ENCODE measurements around the gene RASGRP2.

Gene RASGRP2

GRCh38 chr11:64755681-64756361 lies 11.9 kb upstream of the RASGRP2 start:
- no peak for DNase-seq

GRCh38 chr11:64754919-64755662 lies 11.1 kb upstream of the RASGRP2 start:
- no peak for DNase-seq

DNA sequence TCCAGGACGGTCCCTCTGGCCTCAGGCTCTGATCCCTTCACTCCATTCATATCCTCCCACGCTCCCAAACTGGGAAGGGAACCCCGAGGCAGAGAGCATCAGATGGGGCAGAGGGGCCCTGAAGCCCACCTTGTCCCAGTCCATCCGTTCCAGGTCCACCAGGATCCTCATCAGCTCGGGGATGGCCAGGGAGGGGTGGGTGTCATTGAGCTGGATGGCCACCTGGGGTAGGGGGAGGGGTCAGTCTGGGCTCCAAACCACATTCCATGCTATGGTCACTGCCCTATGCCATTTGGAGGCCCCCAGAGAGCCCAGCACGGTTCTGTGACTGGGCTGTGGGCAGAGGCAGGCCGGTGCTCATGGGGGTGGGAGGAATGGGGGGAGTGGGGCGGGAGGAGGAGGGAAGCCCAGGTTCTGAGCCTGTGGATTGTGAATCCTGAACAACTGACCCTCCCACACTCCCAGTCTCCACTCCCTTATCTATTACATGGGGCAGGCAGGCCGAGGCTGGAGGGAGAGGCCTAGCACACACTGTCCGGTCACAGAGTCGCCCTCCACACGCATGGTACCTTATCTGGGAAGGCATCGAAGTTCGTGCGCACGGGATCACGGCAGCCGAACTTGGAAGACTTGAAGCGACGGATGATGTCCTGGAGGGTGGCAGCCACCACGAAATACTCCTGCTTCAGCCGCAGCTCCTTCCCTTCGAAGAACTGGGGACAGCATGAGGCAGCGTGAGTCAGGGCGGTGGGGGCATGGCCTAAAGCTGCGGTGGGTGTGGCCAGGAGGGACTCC lies 10.4 kb upstream of the RASGRP2 start:
- no peak for DNase-seq

- DNase-seq = no peak
These were observed 9.6 kb upstream of the RASGRP2 start for GRCh38 chr11:64753380-64754123.

GRCh38 chr11:64753019-64753379 lies 9.1 kb upstream of the RASGRP2 start:
- DNase-seq = no peak

DNA sequence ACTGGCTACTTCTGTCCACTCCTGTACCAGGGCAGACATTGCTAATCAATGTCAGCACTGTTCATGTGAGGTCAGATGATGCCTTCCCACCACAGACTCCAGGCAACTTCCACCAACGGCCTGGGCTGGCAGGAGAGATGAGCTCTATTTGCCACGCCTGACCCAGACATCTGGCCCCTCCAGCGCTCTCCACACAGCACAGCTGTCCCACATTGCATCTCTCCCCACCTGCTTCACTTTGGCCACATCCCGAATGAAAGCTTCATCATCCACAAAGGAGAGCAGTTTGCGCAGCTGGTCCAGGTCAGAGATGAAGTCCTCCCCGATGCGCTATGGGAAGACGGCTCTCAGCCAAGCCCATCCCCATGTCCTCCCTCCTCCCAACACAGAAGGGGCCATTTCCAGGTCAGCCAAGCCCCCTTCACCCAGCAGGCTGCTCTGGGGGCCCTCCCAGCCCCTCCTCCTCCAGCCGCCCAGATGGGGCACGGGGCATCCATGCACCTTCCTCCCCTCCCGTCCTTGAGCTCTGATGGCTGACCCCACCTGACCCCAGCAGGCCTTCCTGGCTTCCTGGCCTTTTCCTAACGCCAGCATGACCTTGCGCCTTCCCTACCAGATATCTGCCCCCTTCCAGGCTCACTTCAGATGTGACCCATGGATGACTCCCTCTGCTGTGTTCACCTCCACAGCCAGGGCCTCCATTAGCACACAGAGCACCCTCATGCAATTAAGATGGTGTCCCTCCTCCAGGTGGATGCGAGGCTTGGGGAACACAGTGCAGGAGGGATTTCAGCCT lies 8.4 kb upstream of the RASGRP2 start:
- DNase-seq = no peak

- DNase-seq = no peak
These were observed 7.6 kb upstream of the RASGRP2 start for GRCh38 chr11:64751580-64751979.

GRCh38 chr11:64751136-64751535 lies 7.2 kb upstream of the RASGRP2 start:
- no peak for DNase-seq

GRCh38 chr11:64750361-64751054 lies 6.6 kb upstream of the RASGRP2 start:
- DNase-seq = no peak

GRCh38 chr11:64747961-64748665 lies 4.2 kb upstream of the RASGRP2 start:
- peak; percentile 87 for DNase-seq

DNA sequence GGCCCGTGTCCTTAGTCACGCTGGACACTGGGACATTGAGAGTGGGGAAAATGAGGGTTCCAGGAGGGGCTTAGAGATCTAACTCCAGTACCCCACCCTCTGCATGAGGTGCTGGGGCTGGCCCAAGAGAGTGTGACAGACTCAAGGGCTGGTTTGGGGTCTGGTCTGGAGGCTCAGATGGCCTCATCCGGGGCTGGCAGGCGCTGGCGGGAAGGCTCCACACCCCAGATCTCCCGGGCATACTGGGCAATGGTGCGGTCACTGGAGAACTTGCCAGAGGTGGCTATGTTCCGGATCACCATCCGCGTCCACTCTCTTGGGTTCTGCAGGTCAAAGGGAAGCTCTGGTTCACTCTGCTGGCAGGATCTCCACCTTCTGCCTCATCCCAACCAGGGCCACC lies 2.5 kb upstream of the RASGRP2 start:
- DNase-seq = no peak

DNA sequence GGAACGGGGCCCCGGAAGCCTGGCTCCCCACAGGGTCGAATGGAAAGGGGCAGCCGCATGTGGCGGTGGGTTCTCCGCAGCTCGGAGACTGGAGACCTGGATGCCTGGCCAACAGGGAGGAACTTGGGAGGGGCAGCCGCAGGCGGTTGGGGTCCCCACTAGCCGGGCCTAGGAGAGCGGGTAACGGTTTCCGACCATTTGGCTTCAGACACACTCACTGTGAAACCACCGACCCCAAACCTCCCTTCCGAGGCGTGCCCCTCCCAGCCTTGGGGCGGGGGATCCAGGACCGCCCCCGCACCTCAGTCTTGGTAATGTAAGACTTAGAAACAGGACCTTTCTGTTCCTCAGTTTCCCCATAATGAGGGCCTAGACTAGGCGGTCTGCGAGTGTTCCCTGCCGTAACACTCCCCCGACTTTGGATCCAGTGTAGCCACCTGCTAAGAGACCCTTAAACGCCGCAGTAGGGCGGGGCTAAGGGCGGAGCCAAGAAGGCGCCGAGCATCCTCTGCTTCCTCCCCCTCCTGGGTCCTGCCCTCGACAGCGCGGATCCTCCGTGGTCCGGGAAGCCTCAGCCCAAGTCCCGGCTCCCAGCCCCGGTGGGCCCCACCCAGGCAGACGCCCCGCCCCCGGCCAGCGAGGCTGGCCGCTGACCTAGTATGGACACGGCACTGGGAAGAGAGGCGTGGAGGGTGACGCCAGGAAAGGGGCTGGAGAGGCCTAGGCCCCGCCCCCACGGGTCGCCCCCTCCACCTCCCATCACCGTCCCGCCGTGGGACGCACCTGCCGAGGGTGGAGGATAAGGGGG lies 1.8 kb upstream of the RASGRP2 start:
- peak; percentile 17 for DNase-seq

- DNase-seq = no peak
These were observed 1.2 kb upstream of the RASGRP2 start for GRCh38 chr11:64745189-64745520.

DNA sequence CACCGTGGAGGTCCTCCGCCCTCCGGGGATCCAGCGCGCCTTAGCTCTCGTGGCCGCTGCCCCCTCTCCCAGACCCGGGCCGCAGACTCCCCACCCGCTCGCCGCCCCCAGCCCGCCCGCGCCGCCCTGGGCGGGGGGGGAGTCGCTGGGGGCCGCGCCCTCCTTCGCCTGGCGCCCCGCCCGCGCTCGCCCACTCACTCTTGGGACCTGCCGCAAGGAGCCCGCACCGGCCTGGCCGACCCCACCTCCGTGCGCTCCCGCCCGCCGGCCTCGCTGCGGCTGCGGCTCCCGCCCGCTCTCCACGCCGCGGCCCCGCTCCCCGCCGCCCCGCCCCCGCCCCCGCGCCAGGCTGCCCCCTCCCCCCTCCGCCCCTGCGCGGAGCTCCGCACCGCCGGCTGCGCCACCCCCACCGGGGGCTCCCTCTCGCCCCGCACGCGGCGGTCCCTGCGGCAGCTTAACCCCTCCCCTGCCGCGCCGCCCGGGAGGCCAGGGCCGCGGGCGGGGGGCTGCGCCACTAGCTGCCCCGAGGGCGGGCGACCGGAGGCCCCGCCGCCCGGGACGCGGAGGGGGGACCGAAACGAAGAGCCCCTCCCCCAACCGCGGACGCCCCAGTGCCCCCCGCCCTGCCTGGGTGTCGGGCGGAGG lies 724 bp upstream of the RASGRP2 start:
- DNase-seq = no peak

DNA sequence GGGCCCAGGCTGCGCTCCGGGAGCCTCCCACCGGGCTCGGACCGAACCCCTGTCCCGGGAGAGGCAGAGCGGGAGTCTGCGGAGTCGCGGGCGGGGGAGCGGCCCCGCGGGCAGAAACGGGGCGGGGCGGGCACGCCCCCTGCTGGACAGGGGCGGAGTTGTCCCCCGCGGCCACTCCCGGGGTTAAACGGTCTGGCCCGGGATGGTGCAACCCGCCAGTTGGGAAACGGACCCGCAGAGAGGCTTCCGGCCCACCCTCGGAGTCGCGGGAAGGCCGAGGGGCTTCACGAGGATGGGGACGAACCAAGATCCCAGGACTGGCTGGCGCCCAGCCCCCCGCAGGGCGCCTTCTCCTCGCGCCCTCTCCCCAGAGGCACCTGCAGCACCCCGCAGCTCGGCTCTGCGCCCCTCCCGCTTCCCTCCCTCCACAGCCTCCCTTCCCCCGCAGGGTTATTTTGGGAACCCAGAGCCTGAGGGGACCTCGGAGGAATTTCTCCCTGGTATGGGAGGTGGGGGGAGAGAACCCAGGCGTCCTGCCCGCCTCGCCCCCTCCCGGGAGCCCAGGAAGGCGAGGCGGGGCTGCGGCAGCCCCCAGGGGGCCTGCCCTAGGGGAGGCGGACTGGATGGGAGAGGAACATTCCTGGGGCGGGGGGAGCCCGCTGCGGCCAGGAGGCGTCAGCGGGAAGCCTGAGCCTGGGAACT lies 902 bp downstream of the RASGRP2 start:
- peak; percentile 22 for DNase-seq

DNA sequence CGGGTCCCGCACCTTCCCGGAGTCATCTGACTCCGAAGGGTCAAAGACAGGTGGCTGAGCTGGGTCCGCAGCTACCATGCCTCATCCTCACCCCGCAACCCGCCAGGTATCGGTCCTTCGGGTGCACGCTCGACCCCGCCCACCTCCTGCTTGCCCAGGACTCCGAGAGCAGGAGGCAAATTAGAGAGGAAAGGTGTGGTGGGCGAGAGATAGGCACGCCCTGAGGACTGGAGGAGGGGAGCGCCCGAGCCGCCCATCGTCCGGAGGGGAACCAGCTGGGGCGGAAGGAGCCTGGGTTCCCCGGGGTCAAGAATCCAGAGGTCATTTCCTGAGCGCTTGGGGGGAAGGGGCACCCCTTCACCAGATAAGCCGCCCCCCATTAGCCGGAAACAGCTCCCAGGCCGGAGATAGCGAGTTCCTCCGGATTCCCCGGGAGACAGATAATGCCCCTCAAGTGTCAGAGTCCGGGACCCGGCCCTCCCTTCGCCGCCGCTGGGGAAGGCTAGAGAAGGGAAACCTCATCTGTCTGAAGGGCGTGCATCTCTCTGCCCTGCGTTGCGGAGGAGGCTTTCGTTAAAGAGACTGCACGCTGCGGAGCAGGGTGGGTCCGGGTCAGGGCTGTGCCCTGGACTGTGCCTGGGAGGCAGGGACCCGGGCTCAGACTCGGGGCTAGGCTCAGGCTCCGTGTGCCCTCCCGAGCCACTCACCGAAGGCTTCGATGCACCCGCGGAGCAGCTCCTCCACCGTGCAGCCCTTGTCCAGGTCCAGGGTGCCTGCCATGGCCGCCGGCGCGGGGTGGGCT lies 1.7 kb downstream of the RASGRP2 start:
- DNase-seq = no peak

DNA sequence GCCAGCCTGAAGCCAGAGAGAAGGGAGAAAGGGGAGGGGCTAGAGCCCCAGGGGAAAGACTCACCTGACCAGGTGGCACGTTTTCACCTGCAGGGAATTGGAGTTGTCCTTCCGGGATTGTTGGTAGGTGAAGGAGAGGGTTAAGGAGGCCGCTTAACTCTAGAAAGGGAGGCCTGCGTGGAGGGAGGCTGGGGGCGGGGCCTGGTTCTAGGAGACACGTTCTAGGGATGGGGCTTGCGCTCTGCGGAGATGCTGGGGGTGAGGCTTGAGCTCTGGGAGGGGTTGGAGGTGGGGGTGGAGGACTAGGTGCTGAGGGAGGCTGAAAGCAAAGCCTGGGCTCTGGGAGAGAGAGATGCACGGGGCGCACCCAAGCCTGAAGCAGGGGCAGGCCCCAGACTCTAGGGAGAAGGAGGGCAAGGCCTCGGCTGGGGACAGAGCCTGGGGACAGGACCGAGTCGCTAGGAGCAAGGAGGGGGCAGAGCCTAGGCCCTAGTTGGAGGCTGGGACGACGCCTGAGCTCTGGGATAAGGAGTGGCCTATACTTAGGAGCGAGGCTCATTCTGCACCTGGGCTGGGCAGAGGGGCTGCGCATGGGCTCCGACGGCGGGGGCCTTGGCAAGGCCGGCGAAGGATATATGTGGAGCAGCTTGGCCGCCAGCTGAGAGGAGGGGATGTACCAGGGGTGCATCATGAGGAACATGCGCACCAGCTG lies 2.4 kb downstream of the RASGRP2 start:
- DNase-seq = no peak

DNA sequence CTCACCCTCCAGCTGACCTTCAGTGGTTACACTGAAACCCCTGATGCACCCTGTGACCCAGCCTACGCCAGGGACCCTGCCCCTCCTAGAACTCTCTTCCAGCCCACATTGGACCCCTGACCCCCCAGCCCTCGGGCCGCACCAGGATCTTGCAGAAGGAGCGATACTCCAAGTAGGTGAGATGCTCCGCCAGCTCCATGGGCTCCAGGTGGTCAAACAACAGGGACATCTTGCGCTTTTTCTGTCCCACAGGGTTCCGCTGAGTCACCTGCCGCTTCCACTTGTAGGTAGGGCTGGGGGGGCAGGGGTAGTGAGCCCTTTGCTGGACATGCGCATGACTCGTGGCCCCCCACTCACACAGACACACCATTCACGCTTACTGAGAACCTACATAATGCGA lies 4.1 kb downstream of the RASGRP2 start:
- no peak for DNase-seq
